ENCODE data around the gene MVB12B. TPM values are rescaled to one million over a fixed set of nuclear protein-coding genes. Genes with fewer than 3 reads are reported as not detected.

Gene MVB12B
- total RNA-seq, 4 donors from 2014 or later, result 15.7 to 27.3 (median 22.7) TPM

DNA sequence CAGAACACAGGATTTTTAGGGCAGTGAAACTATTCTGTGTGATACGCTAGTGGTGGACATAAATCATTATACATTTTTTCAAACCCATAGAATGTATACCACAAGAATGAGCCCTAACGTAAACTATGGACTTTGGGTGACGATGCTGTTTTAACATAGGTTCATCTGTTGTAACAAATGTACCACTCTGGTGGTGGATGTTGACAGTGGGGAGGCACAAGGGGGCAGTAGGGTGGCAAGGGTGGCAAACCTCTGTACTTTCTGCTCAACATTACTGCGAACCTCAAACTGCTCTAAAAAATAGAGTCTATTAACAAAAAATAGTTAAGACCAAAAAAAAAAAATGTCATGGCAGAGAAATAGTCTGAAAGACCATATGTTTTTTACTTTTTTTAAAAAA lies 9.1 kb upstream of the MVB12B start:
- WGBS, 2 donors (ENCODE audit: low coverage in 1 of 2), result 58 to 64% methylated on average over 4 of the region's 4 CpGs
- peak; percentile 51 for DNase-seq
- in situ Hi-C loops (cut with MboI; ENCODE audit: low pct_ligation_motif_present in 1 of 4, low pct_unique_long_range_greater_than_20kb in 1 of 4, low sequenced_read_pairs in 3 of 4), result loop anchor here (10.0 to 25.0 kb wide), 2 partner anchors 157 to 170 kb away; no protein-coding TSS in a partner anchor

DNA sequence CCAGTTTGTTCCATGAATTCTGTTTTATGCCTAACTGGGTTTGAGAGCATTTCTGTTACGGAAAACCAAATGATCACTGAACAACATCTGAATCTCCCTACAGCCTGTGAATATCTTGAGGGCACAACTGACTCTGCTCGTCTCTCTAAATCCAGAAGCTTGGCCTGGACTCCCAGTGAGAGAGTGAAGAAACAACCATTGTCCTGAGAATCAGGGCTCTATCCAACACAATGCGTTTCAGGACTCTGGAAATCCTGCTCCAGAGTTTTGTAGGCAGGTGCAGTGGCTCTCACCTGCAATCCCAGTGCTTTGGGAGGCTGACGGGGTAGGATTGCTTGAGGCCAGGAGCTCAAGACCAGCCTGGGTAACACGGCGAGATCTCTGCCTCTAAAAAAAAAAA lies 7.8 kb upstream of the MVB12B start:
- WGBS, 2 donors (ENCODE audit: low coverage in 1 of 2), result 80 to 95% methylated on average over 1 to 6 of the region's 6 CpGs
- intact Hi-C loops (cut with DNase I; ENCODE audit: low total_unique reads), result no loop called here
- TF ChIP-seq EP300 (IDR thresholded peaks at IDR 0.05; ENCODE audit: low read depth), result no peak

More for the DNA sequence above, 9.1 kb upstream of the MVB12B start:
- Histone ChIP-seq H3K27me3 (no peaks in the 10 kb centered on the region), H3K9me3 (no peaks in the 10 kb centered on the region), H3K4me3 (no peak overlapping the region), H3K27ac (no peak overlapping the region), H3K36me3 (no peaks in the 10 kb centered on the region), H3K4me1 (no peaks in the 10 kb centered on the region)
- intact Hi-C loops (cut with DNase I; ENCODE audit: low total_unique reads), result no loop called here
- TF ChIP-seq POLR2AphosphoS5 (IDR thresholded peaks at IDR 0.05) (no peak), EP300 (IDR thresholded peaks at IDR 0.05; ENCODE audit: low read depth) (no peak), POLR2A (IDR thresholded peaks at IDR 0.05) (no peak)
- TF ChIP-seq, protein P1, sequence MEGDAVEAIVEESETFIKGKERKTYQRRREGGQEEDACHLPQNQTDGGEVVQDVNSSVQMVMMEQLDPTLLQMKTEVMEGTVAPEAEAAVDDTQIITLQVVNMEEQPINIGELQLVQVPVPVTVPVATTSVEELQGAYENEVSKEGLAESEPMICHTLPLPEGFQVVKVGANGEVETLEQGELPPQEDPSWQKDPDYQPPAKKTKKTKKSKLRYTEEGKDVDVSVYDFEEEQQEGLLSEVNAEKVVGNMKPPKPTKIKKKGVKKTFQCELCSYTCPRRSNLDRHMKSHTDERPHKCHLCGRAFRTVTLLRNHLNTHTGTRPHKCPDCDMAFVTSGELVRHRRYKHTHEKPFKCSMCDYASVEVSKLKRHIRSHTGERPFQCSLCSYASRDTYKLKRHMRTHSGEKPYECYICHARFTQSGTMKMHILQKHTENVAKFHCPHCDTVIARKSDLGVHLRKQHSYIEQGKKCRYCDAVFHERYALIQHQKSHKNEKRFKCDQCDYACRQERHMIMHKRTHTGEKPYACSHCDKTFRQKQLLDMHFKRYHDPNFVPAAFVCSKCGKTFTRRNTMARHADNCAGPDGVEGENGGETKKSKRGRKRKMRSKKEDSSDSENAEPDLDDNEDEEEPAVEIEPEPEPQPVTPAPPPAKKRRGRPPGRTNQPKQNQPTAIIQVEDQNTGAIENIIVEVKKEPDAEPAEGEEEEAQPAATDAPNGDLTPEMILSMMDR (IDR thresholded peaks at IDR 0.05), result peak; percentile 40 to 55 (median 55)

DNA sequence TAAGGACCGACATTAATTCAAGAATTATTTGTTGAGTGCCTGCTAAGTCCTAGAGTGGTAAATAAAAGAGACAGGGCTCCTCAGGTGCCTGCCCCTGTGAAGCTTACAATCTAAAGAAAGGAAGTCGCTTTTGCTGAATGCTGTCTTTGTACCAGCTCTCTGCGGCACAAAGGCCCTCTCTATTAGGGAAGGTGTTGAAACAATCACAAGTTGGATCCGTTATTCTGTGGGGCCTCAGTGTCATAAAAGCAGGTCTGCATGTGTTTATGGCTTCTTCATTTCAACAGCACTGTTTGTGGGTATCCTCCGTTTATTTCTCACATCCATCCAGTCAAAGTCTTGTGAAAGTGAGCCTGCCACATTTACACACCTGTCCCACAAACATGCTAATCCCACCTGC lies 7.0 kb upstream of the MVB12B start:
- intact Hi-C loops (cut with DNase I; ENCODE audit: low total_unique reads) (no loop called here), in situ Hi-C loops (cut with MboI; ENCODE audit: low pct_ligation_motif_present in 1 of 4, low pct_unique_long_range_greater_than_20kb in 1 of 4, low sequenced_read_pairs in 3 of 4) (loop anchor here (10.0 to 25.0 kb wide), 3 partner anchors 65 to 168 kb away; no protein-coding TSS in a partner anchor)

More for the DNA sequence above, 7.8 kb upstream of the MVB12B start:
- no peak for DNase-seq
- Histone ChIP-seq H3K36me3 (no peaks in the 10 kb centered on the region), H3K4me3 (no peak overlapping the region), H3K9me3 (peaks cover 2% of the 10 kb centered on the region in 2 donors), H3K27me3 (no peaks in the 10 kb centered on the region), H3K4me1 (no peaks in the 10 kb centered on the region), H3K27ac (no peak overlapping the region)
- in situ Hi-C loops (cut with MboI; ENCODE audit: low pct_ligation_motif_present in 1 of 4, low pct_unique_long_range_greater_than_20kb in 1 of 4, low sequenced_read_pairs in 3 of 4), result loop anchor here (10.0 to 25.0 kb wide), 2 partner anchors 156 to 168 kb away; no protein-coding TSS in a partner anchor

DNA sequence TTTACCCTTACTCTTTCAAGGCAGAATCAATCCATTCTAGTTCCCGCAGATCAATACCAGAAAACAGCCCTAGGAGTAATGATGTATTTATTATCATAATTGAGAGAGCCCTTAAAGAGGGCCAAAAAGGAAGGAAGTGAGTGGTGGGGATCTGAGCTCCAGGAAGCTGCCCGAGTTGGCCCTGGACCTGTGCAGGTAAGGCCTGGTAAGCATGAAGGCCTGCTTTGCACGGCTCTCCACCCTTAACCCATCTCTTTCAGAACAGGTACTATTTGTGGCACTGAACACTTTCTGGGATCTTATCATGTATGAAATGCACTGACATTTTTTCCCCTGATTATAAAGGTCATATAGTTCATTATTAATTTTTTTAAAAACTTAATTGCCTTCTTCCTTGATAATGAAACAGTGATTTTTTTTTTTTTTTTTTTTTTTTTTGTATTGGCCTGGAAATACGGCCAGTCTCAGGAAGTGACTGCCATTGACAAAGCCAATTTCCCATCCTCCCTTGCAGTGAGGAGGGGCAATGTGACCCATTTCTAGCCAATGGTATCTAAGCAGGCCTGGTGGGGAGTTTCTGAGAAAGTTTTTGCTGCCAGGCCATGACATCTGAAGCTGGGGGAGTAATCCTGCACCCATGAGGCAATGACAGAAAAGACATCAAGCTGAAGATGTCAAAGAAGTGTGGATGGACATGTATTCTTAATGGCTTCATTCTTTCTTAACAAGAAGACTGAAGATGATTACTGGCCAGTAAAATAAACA lies 6.3 kb upstream of the MVB12B start:
- in situ Hi-C loops (cut with MboI; ENCODE audit: low pct_ligation_motif_present in 1 of 4, low pct_unique_long_range_greater_than_20kb in 1 of 4, low sequenced_read_pairs in 3 of 4), result loop anchor here in 3 of 4 donors (10.0 to 25.0 kb wide), 2 partner anchors 64 to 167 kb away; no protein-coding TSS in a partner anchor

More for the DNA sequence above, 7.0 kb upstream of the MVB12B start:
- H3K9me3 ChIP-seq, result peaks cover 6 to 10% of the 10 kb centered on the region in 2 donors
- WGBS, 2 donors (ENCODE audit: low coverage in 1 of 2), result 53 to 63% methylated on average over 4 to 5 of the region's 5 CpGs
- no peaks in the 10 kb centered on the region for H3K4me1 ChIP-seq
- H3K27ac ChIP-seq, result no peak overlapping the region
- no peaks in the 10 kb centered on the region for H3K27me3 ChIP-seq
- no peaks in the 10 kb centered on the region for H3K36me3 ChIP-seq
- H3K4me3 ChIP-seq, result no peak overlapping the region
- TF ChIP-seq POLR2A (IDR thresholded peaks at IDR 0.05) (no peak), EP300 (IDR thresholded peaks at IDR 0.05; ENCODE audit: low read depth) (no peak), POLR2AphosphoS5 (IDR thresholded peaks at IDR 0.05) (no peak)
- TF ChIP-seq, protein P1 (IDR thresholded peaks at IDR 0.05), result no peak
- DNase-seq, result no peak

More for the DNA sequence above, 6.3 kb upstream of the MVB12B start:
- intact Hi-C loops (cut with DNase I; ENCODE audit: low total_unique reads), result no loop called here
- peaks cover 9 to 12% of the 10 kb centered on the region in 2 donors for H3K9me3 ChIP-seq
- WGBS, 2 donors (ENCODE audit: low coverage in 1 of 2), result 55 to 83% methylated on average over 2 to 4 of the region's 4 CpGs
- no peaks in the 10 kb centered on the region for H3K36me3 ChIP-seq
- DNase-seq, result no peak
- H3K4me1 ChIP-seq, result no peaks in the 10 kb centered on the region
- H3K4me3 ChIP-seq, result no peak overlapping the region
- no peak overlapping the region for H3K27ac ChIP-seq
- H3K27me3 ChIP-seq, result no peaks in the 10 kb centered on the region
- TF ChIP-seq POLR2AphosphoS5 (IDR thresholded peaks at IDR 0.05), result no peak
- TF ChIP-seq, protein P1 (IDR thresholded peaks at IDR 0.05), result no peak
- no peak for TF ChIP-seq POLR2A (IDR thresholded peaks at IDR 0.05)
- TF ChIP-seq EP300 (IDR thresholded peaks at IDR 0.05; ENCODE audit: low read depth), result no peak
